PFSK-1 (cell line): ENCODE measurements around the gene TUBB8.

Experiments
- POLR2AphosphoS5 ChIP-seq: IDR thresholded peaks from 2 replicates; pipeline ENCODE4 v1.6.1; 2012; ENCODE audit warnings: low read depth, mild to moderate bottlenecking, control low read depth, low read length, moderate library complexity
- TAF1 ChIP-seq: IDR thresholded peaks from 2 replicates; pipeline ENCODE4 v1.6.1; 2012; ENCODE audit warnings: low read length, control low read depth, borderline replicate concordance; ENCODE audit not compliant: insufficient read depth

DNA sequence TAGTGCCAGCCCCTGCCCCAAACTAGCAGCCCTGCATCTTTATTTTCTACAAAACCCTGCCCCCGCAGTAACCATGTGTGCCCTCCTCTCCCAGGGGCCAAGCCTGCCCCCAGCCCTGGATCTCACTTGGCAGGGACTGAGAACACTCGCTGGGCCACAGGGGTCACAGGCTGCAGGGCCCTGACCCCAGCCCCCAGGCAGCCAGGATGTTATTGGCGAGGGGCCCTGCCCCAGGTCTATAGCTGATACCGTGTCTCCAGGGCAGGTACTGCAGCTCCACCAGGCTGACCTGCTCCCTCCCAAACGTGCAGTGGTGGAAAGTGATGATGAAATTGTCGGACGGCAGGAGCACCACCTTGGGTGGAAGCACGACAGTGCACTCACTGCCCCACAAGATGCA, 35.9 kb upstream of the TUBB8 start:
- TF ChIP-seq TAF1: no peak
- TF ChIP-seq POLR2AphosphoS5: no peak
